GM19438 (cell line): ENCODE data around the gene LRRC71.
"Not testable (repeated sequence)": the region's sequence is repeated elsewhere in the genome, so short reads cannot be mapped to it uniquely, and the experiment has no call there.

Experiments used
- ATAC-seq: cut with Tn5 transposase; IDR thresholded peaks from one replicate; pipeline ENCODE4 v1.9.1; 2021; ENCODE audit warnings: low read depth; ENCODE audit not compliant: unreplicated experiment

Gene LRRC71

DNA sequence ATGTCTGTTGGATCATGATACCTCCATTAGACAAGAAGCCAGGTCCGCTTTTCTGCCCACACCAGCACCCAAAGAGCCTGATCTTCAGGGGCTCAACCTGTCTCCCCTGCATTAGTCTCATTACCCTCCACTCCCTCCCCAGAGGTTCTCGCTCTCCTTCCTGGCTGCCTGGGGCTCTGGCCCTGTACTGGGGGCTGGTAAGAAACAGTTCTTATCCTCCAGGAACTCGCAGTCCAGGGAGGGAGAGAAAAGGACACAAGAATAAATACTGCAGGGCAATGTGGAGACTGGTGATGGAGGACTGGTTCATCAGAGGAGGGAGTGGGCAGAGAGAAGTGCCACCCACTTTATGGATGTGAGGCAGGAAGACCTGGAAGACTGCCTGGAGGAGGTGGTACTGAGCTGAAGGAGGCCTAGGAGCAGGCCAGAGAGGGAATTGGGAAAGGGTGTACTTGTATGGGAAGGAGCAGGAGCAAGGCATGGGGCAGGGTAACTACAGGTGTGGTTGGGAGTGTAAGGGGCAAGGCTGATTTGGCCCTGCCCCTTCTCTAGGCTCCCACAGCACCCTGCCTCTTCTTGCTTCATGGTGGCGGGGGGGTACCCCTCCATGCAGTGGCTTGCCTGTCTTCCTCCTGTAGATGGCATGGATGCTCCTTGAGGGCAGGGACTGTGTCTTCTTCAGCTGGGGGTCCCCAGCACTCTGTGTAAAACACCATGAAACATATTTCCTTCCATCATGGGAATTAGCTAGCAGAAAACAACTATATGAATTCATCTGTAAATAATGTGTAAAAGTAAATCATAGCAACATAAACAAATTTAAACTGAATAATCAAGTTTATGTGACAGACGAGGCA is 5.0 kb downstream of the LRRC71 start:
- ATAC-seq, result no peak

DNA sequence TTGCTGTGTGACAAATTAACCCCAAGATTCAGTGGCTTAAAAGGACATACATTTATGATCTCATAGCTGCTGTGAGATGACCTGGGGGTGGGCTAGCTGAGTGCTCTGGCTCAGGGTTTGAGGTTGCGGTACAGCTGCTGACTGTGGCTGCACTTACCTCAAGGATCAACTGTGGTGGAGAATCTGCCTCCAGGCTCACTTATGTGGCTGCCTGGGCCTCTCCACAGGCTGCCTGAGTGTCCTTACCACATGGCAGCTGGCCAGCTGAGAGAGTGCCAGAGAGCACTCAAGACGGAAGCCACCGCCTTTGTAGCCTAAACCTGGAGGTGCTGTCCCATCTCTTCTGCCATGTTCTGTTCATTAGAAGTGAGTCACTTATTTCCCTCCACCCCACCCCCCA is 5.7 kb downstream of the LRRC71 start:
- no peak for ATAC-seq

DNA sequence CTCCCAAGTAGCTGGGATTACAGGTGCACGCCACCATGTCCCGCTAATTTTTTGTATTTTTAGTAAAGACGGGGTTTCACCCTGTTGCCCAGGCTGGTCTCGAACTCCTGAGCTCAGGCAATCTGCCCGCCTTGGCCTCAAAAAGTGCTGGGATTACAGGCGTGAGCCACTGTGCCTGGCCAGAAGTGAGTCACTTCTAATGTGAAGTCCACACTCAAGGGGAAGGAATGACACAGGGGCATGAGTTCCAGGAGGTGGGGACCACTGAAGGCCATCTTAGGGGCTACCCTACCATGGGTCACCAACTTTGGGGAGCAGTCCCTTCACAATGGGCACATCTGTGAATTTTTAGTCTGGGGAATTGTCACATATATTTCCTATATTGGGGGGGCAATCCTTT is 6.3 kb downstream of the LRRC71 start:
- ATAC-seq, result not testable (repeated sequence)

DNA sequence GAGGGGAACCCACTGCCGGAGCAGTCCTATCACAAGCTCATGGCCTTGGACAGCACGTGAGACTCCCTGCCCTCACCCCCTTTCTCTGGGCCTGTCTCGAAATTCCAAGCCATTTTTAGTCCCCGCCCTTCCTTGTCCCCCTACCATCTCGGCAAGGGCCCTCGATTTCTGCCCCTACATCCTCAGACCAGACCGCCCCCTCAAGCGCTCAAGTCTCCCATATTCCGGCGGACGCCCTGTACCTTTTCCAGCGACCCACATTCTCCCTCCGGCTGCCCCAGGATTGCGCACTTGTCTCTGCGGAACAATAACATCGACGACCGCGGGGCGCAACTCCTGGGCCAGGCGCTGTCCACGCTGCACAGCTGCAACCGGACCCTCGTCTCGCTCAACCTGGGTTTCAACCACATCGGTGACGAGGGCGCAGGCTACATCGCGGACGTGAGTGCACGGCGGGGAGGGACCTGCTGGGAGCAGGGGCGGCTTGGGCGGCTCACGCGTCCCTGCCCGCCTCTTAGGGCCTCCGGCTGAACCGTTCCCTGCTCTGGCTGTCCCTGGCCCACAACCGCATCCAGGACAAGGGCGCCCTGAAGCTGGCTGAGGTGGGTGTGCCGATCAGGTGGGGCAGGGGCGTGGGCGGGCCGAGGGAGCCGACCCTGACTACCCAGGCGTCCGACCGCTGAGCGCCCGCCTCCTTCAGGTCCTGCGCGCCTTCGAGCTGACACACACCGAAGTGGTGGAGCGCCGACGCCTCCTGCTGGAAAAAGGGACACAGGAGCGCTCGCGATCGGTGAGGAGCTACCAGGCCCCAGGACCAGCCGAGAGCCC is 7.0 kb downstream of the LRRC71 start:
- ATAC-seq, result no peak

DNA sequence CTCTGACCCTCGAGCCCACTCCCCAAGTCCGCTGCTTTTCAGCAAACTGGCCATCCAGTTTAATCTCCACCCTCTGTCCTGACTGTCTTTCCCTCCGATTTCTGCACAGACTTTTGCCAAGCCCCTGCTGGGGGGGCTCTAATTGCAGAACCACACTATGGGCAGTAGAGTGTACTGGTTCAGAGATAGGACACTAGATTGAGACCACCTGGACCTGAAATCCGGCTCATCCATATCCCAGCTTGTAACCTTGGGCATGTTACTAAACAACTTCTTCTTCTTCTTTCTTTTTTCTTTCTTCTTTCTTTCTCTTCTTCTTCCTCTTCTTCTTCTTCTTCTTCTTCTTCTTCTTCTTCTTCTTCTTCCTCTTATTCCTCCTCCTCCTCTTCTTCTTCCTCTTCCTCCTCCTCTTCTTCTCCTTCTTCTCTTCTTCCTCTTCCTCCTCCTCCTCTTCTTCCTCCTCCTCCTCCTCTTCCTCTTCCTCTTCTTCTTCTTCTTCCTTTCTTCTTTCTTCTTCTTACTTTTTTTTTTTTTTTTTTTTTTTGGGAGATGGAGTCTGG is 7.7 kb downstream of the LRRC71 start:
- ATAC-seq, result no peak

DNA sequence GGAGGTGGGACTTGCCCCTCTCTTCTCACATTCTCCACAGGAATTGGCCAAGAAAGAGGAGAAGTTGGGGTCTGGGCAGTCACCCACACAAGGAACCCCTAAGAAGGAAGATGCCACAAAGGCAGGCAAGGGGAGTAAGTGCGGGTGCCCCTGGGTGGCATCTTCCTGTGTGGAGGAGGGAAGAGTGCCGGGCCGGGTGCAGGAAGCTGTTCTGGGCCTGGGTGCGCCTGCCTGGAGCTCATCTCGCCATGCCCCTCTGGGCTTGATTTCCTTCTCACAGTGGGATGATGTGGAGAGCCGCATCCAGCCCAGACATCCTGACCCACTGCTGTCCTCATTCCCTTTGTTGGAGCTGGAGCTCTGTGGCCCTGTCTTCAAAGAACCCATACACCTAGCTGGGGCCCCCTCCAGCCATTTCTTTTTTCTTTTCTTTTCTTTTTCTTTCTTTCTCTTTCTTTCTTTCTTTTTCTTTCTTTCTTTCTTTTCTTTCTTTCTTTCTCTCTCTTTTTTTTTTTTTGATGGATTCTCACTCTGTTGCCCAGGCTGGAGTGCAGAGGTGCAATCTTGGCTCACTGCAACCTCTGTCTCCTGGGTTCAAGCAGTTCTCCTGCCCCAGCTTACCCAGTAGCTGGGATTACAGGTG is 9.3 kb downstream of the LRRC71 start:
- ATAC-seq, result no peak

DNA sequence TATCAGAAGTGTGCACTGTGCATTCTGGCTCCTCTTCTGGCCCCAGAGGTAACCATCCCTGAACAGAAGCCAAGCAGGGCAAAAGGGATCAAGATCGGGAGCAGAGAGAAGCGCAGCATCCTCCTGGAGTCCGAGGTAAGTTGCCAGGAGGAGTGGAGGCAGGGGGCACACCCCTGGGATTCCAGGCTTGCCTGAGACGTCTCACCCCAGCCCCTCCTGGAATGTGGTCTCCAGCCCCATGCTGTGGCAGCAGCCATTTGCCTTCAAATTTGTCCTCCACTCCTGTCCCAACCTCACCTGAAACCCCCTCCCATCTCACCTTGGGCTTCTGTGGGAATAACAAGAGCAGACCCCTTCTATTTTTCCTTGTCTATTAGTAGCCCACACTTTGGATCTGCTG is 10.1 kb downstream of the LRRC71 start:
- ATAC-seq, result no peak

DNA sequence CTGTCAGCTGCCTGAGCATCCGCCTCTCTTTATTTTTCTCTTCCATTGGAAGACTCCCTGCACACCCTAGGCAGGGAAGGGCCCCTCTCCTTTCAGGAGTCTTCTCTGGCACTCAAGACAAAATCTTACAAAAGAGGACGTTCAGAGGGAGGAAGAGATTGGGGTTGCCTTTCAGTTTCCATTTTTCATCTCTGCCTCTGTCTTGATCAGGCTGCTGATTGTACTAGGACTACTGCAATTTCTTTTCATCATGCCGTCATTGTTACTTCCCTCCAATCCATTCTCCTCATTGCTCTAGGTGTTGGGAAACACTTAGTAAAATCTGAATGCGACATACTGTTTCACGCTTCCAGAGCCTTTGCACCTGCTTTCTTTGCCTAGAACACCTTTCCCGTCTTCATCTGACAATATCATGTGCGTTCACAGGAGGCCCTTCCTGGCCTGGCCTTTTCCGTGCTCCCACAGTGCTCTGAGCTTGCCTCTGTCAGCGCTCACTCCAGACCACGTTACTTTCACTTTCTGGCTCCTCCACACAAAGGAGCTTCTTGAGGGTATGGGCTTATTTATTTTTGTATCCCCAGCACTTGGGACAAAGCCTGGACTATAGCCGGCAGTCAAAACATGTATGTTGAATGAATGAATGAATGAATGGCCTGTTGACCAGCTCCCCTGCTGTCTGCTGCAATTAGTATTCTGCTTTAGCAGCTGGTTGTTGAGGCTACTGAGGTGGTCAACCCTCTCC is 10.9 kb downstream of the LRRC71 start:
- ATAC-seq, result no peak

DNA sequence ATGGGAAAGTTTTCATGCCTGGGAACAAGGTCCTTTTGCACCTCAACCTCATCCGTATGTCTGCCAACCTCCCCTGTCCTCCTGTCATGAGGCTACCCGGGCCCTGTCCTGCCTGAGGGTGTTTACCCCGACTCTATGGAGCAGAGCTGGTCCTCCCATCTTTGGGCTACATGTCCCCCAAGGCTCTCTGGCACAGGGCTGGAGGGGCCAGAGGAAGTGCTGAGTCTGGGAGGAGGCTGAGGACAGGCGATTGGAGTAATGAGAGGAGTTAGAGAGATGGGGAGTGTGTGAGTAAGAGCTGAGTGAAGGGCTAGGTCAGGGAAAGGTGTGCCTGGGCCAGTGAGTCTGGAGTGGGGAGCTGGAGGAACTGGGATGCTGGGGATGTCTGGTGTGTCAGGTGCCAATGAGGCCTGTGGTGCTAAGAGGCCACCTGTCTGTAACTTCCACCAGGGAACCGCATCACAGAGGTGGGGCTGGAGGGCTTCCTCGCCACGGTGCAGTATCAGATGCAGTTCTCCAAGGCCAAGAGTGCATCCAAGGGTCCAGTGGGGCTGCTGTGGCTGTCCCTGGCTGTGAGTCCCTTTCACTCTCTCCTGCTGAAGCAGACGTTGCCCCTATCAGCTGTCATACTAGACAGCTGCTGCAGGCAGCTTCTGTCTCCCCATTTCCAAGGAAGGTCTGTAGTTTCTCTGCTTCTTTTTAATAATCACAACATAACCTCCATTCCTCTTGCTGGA is 11.7 kb downstream of the LRRC71 start:
- no peak for ATAC-seq

DNA sequence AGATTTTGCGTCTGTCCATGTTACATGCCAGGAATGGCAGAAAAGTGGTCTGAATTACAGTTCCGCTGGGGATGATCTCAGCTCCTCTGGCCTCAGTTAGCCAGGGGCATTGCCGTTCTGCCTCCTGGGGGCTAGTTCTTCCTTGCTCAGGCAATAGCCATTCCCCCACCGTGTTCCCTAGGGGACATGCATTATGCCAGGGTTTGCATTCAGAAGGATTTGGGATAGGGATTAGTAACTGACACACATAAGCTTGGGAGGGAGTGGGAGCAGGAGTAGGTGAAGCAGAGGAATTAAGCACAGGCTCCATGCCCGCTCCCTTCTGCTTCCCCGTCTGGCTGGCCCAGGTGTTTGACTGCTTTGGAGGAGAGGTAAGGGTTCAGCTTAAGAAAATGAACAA is 12.7 kb downstream of the LRRC71 start:
- ATAC-seq, result no peak

DNA sequence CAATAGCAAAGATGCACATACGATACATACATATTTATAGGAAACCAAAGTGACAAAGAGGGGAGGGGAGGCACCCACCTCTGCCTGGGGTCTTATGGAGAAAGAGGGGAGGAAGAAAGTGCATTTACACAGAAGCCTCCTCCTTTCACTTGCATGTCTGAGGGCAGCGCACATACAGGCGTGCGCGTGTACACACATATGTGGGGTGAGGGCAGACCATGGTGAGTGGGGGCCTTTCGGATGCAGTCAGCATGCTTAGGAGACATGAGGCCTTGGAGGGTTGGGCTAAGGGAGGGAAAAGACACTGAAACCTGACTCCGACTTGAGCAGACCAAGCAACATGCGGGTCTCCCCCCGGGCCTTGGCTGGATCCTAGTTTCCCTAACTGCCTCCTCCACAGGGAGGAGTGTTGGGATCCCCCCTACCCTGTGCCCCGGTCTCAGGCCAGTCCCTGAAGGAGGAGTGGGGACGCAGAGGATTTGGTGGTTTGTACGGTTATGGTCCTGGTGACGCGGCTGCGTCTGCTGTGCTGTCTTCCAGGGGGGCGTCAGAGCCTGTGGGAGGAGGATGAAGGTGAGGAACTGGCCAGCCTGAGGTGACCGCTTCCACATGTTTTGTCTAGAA is 15.2 kb downstream of the LRRC71 start:
- no peak for ATAC-seq

DNA sequence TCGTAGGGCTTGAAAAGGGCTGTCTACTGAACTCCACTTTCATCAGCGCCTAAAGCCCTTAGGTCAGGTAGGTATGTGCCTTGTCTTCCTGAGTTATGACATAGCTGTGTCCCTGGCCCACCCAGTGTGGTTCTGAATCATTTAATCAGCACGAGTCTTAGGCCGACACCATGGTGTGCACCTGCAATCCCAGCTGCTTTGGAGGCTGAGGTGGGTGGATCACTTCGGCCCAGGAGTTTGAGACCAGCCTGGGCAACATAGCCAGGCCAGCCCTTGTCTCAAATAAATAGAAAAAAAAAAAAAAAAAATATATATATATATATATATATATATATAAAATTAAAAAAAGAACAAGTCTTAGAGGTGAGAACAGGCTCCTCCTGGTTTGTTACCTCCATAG is 15.8 kb downstream of the LRRC71 start:
- ATAC-seq, result no peak

DNA sequence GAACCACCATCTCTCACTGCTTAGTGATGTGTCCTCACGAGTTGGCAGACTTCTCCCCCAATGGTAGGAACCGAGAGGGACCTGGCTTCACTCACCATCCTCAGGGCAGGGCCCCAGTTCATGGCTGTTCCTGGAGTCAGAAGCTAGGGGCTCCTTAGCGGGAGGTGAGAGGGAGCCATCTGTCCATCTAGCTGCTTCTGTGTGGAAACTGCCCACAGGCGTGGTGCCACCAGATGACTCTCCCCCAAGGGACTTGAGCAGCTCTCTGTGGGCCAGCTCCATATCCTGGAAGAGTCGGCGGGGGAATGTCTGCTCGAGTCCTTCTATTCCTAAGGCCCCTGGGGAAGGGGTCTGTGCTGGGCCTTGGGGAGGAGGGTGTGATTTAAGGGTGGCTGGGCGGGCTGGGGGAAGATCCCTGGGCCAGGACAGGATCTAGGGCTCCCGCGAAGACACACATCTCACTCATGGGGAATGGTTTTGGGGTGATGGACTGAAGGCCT is 16.3 kb downstream of the LRRC71 start:
- no peak for ATAC-seq

DNA sequence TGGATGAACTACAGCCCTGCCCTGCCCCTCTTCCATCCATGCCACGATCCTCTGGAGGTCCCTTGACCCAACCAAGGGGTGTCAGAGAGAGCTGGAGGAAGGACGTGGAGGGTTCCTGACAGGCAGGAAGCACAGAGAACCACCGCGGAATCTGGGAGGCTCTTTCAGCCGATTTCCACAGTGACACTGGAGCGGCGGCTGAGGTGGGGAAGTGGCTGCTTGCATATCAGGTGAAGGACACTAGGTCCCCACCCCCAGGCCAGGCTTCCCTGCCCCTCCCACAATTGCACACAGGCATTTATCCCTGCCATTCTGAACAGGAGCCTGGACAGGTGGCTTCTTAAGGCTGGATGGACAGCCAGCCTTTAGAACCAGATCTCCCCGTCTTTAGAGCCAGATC is 17.5 kb downstream of the LRRC71 start:
- no peak for ATAC-seq

DNA sequence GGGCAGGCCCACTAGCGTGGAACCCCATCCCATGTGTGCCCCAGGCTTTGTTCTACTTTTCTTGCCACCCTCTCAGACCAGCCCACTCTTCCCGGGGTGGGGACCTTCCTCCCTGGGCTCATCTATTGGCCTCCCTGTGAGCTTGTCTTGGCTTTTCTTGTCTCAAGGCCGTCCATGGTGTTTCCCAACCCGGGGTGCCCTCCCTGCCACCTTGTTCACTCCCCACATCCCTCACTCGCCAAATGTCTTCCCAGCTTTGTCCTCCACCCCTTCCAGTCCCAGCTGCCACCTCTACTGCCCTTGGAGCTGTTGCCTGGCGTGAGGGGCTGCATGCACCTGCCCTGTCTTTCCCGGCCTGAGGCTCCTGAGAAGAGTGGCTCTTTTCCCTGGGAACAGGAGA is 18.4 kb downstream of the LRRC71 start:
- no peak for ATAC-seq

DNA sequence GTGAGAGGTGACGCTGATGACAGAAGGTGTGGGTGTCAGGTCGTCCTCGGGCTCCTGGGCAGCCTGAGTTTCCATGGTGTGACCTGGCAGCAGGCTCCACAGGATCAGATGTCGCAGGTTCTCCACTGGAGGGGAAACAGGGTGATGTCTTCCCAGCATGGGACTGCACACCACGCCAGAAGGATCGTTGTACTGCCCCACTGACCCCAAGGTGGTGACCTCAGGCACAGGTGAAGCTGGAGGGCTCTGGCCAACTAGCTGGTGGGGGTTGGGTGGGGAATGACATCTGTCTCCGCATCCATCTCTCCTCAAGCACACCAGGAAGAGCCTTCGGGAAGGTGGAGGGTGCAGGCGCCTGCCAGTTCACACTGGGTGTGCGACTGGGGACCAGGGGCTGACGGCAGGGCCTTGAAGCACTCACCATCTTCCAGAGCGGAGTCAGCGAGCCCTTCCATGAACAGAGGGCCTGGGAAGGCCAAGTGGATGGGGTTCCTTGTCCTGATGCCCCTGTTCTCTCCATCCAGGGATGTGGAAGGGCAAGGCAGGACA is 19.4 kb downstream of the LRRC71 start:
- no peak for ATAC-seq

DNA sequence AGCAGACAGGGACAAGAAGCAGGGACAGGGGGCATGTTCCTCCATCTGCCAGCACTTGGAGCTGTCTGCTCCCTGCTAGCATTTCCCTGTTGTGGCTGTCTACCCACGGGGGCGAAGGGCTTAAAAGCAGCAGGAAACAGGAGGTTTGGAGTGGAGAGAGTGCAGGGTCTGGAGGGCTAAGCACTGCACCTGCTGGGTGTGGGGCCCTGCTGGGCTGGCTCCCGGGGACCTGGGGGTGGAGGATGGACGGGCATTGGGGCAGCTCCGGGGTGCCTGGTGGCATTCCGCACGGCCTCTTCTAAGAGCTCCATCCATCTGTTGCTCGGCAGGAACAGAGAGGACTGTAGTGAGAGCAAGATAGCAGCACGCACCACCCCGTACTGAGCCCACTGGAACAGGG is 21.2 kb downstream of the LRRC71 start:
- no peak for ATAC-seq

DNA sequence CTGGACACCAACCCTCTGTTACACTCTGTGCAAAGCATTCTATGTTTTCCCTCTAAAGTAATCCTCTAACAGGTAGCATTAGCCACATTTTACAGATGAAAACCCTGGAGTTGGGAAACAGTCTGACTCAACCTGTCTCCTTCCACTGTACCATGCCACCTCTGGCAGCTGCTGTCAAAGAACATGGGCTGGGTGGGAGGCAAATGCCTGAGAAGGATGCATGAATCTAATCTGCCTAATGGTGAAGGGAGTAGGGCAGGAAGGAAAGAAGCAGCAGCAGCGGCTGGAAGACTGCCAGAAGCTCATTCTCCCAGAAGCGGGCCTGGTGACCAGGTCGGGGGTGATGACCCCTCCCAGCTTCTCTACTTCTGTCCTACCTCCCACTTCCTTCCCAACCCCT is 21.7 kb downstream of the LRRC71 start:
- ATAC-seq, result no peak

DNA sequence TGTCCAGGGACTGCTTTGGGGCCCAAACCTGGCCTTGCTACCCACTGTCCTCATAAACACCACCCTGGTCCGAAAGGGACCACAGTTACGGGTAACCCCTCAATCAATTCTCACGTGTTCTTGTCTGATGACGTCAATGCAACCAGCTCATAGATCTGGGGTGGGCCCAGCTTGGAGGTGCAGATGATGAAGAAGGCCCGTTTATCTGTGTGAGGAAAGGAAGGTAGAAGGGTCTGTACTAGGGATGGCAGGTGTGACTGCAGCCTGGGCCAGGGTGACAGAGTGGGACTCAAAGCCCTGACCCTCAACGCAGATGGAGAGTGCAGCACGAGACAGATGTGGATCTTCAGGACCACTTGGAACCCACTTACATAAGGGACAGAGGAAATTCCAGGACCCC is 22.1 kb downstream of the LRRC71 start:
- ATAC-seq, result no peak
